Measurements from ENCODE around the gene OSBPL3. TPM values are rescaled to one million over a fixed set of nuclear protein-coding genes. Genes with fewer than 3 reads are reported as not detected.

Gene OSBPL3
- polyA plus RNA-seq, 1 of the 3 experiments (the other 2 are of a cell fraction), result 23.2 TPM

DNA sequence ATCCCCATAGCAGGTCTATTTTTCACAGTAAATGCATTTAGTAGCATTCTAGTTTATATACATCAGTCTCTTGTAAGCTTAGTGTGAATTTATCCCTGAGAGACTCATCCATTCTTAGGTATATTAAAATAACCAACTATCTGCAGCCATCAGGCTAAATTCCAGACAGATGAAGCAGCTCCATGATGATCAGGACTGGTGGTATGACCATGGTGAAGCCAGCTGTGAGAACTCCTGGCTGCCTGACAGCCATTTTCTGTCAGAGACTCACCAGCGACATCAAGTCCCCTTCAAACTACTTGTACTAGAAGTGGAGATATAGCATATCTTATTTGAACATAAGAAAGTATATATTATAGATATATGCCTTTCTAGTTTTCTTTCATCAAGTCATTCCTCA, 152.4 kb downstream of the OSBPL3 start:
- peaks cover 24 to 60% of the 10 kb centered on the region in 2 experiments for H3K4me1 ChIP-seq (ENCODE audit: control insufficient read depth in 1 of 2, insufficient read depth in 2 of 2, low read depth in 1 of 2, low read length in 1 of 2)
- no peak for DNase-seq
- no peak overlapping the region for H2AFZ ChIP-seq (ENCODE audit: low read depth)
- H3K9me3 ChIP-seq, result no peaks in the 10 kb centered on the region
- peak overlapping the region; percentile 35; the same call in 1 of the 2 replicates for H3K9ac ChIP-seq
- no peaks in the 10 kb centered on the region for H4K20me1 ChIP-seq (ENCODE audit: insufficient read depth)
- H3K27ac ChIP-seq (ENCODE audit: low read depth in 2 of 2, low read length in 1 of 2), result peak overlapping the region in 1 of 2 experiments; percentile 95; a peak in 2 of 4 replicates
- H3K4me3 ChIP-seq (ENCODE audit: low read depth in 2 of 2, low read length in 1 of 2), result no peak overlapping the region
- H3K4me2 ChIP-seq, result peak overlapping the region; percentile 35
- peaks cover 59% of the 10 kb centered on the region for H3F3A ChIP-seq (replicated peaks; ENCODE audit: insufficient read depth)
- ChIA-PET CTCF (interaction anchor here (0.9 to 4.9 kb wide), 9 partner anchors 8 to 271 kb away, joined by 3 to 34 read pairs (median 10); partner anchors contain the start of gene OSBPL3), POLR2A (no interaction called here)
- H3K36me3 ChIP-seq (replicated peaks in 1 of 2; ENCODE audit: control insufficient read depth in 1 of 2, insufficient read depth in 2 of 2, low read length in 1 of 2), result peaks cover 11 to 20% of the 10 kb centered on the region in 2 experiments
- no peaks in the 10 kb centered on the region for H3K27me3 ChIP-seq (ENCODE audit: insufficient read depth)
- H3K79me2 ChIP-seq (ENCODE audit: insufficient read depth), result peaks cover 4% of the 10 kb centered on the region; the same call in 1 of the 2 replicates
- 92% methylated on average over 1 of the region's 1 CpG for WGBS (ENCODE audit: low lambda C conversion rate)
- H3K9me2 ChIP-seq, result no peaks in the 10 kb centered on the region
- TF ChIP-seq GABPA (IDR thresholded peaks at IDR 0.05; ENCODE audit: low read depth) (no peak), MXI1 (IDR thresholded peaks at IDR 0.05; ENCODE audit: low read depth, low read length) (no peak), FOSL2 (IDR thresholded peaks at IDR 0.05; ENCODE audit: borderline replicate concordance, low read depth) (peak; percentile 80; the same call in 1 of the 2 replicates), MAX (IDR thresholded peaks at IDR 0.05; ENCODE audit: low read depth) (0 out of 2 replicates have a peak, but pooled peaks have one; percentile 44), YY1 (IDR thresholded peaks at IDR 0.05; ENCODE audit: low read depth) (peak; percentile 60; the same call in 1 of the 2 replicates), RCOR1 (IDR thresholded peaks at IDR 0.05; ENCODE audit: low read length) (no peak), MEF2A (IDR thresholded peaks at IDR 0.05; ENCODE audit: borderline replicate concordance, low read depth) (no peak), FOXJ3 (CRISPR knock-in tag; IDR thresholded peaks at IDR 0.05) (no peak), NFIC (IDR thresholded peaks at IDR 0.05; ENCODE audit: borderline replicate concordance) (peak; percentile 41; the same call in 1 of the 2 replicates), GATA2 (CRISPR knock-in tag; IDR thresholded peaks at IDR 0.05) (no peak), RAD21 (IDR thresholded peaks at IDR 0.05; ENCODE audit: low read length) (no peak), CTCF (IDR thresholded peaks at IDR 0.05) (no peak), TEAD4 (IDR thresholded peaks at IDR 0.05; ENCODE audit: borderline replicate concordance, insufficient read depth) (0 out of 2 replicates have a peak, but pooled peaks have one; percentile 37), POLR2AphosphoS5 (IDR thresholded peaks at IDR 0.05; ENCODE audit: low read depth, low read length) (no peak), EP300 (IDR thresholded peaks at IDR 0.05; ENCODE audit: borderline replicate concordance in 1 of 2, low read depth in 1 of 2, low read length in 1 of 2) (peak in 1 of 2 experiments; percentile 31; a peak in 1 of 4 replicates), TCF12 (IDR thresholded peaks at IDR 0.05) (peak; percentile 82), CHD2 (IDR thresholded peaks at IDR 0.05; ENCODE audit: low read length, partially characterized antibody) (no peak), ELF1 (IDR thresholded peaks at IDR 0.05) (no peak), JUND (IDR thresholded peaks at IDR 0.05) (peak; percentile 73; the same call in 1 of the 2 replicates), SMC3 (IDR thresholded peaks at IDR 0.05; ENCODE audit: low read depth, low read length) (no peak), PBX3 (IDR thresholded peaks at IDR 0.05) (peak; percentile 75), RXRA (IDR thresholded peaks at IDR 0.05; ENCODE audit: borderline replicate concordance, low read depth) (no peak; the same call in 1 of the 2 replicates), FOXM1 (IDR thresholded peaks at IDR 0.05; ENCODE audit: low read depth) (no peak), TAF1 (IDR thresholded peaks at IDR 0.05; ENCODE audit: borderline replicate concordance, low read depth, low read length) (no peak), IRF3 (IDR thresholded peaks at IDR 0.05; ENCODE audit: low read depth, low read length) (no peak)
- TF ChIP-seq, protein P1, sequence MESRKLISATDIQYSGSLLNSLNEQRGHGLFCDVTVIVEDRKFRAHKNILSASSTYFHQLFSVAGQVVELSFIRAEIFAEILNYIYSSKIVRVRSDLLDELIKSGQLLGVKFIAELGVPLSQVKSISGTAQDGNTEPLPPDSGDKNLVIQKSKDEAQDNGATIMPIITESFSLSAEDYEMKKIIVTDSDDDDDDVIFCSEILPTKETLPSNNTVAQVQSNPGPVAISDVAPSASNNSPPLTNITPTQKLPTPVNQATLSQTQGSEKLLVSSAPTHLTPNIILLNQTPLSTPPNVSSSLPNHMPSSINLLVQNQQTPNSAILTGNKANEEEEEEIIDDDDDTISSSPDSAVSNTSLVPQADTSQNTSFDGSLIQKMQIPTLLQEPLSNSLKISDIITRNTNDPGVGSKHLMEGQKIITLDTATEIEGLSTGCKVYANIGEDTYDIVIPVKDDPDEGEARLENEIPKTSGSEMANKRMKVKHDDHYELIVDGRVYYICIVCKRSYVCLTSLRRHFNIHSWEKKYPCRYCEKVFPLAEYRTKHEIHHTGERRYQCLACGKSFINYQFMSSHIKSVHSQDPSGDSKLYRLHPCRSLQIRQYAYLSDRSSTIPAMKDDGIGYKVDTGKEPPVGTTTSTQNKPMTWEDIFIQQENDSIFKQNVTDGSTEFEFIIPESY (IDR thresholded peaks at IDR 0.05; ENCODE audit: borderline replicate concordance, low read depth), result no peak
- TF ChIP-seq, protein P2, sequence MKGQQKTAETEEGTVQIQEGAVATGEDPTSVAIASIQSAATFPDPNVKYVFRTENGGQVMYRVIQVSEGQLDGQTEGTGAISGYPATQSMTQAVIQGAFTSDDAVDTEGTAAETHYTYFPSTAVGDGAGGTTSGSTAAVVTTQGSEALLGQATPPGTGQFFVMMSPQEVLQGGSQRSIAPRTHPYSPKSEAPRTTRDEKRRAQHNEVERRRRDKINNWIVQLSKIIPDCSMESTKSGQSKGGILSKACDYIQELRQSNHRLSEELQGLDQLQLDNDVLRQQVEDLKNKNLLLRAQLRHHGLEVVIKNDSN (IDR thresholded peaks at IDR 0.05; ENCODE audit: borderline replicate concordance, low read depth), result no peak
- TF ChIP-seq, protein P3, sequence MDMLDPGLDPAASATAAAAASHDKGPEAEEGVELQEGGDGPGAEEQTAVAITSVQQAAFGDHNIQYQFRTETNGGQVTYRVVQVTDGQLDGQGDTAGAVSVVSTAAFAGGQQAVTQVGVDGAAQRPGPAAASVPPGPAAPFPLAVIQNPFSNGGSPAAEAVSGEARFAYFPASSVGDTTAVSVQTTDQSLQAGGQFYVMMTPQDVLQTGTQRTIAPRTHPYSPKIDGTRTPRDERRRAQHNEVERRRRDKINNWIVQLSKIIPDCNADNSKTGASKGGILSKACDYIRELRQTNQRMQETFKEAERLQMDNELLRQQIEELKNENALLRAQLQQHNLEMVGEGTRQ (IDR thresholded peaks at IDR 0.05; ENCODE audit: borderline replicate concordance, low read depth, low read length), result no peak

Measured in SK-N-SH (cell line).